ENCODE data around the gene PDGFD.

- TF ChIP-seq CTCF (IDR thresholded peaks at IDR 0.05) = no peak
- TF ChIP-seq POLR2A (IDR thresholded peaks at IDR 0.05) = no peak
Observed at GRCh38 chr11:104165014-104165413, 1.1 kb upstream of the PDGFD start.

Data from thyroid gland (tissue), 4 donors.